ENCODE measurements around the gene RBM23.

- TF ChIP-seq POLR2A (IDR thresholded peaks at IDR 0.05), result no peak
- no peak for TF ChIP-seq CTCF (IDR thresholded peaks at IDR 0.05)
- TF ChIP-seq EP300 (IDR thresholded peaks at IDR 0.05), result no peak
Observed at GRCh38 chr14:22884076-22884737, 34.7 kb downstream of the RBM23 start.
